GM12874 (cell line): ENCODE results near the gene MAEL.

Experiments used
- TF ChIP-seq, protein P1 (sequence below): IDR thresholded peaks from 2 replicates; pipeline ENCODE4 v1.5.1; 2011; ENCODE audit warnings: low read depth, mild to moderate bottlenecking, control low read depth, low read length, moderate library complexity; ENCODE audit not compliant: insufficient read depth

The MAEL gene

GRCh38 chr1:167011560-167012191, 22.6 kb downstream of the MAEL start:
- TF ChIP-seq, protein P1, sequence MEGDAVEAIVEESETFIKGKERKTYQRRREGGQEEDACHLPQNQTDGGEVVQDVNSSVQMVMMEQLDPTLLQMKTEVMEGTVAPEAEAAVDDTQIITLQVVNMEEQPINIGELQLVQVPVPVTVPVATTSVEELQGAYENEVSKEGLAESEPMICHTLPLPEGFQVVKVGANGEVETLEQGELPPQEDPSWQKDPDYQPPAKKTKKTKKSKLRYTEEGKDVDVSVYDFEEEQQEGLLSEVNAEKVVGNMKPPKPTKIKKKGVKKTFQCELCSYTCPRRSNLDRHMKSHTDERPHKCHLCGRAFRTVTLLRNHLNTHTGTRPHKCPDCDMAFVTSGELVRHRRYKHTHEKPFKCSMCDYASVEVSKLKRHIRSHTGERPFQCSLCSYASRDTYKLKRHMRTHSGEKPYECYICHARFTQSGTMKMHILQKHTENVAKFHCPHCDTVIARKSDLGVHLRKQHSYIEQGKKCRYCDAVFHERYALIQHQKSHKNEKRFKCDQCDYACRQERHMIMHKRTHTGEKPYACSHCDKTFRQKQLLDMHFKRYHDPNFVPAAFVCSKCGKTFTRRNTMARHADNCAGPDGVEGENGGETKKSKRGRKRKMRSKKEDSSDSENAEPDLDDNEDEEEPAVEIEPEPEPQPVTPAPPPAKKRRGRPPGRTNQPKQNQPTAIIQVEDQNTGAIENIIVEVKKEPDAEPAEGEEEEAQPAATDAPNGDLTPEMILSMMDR, result no peak

DNA sequence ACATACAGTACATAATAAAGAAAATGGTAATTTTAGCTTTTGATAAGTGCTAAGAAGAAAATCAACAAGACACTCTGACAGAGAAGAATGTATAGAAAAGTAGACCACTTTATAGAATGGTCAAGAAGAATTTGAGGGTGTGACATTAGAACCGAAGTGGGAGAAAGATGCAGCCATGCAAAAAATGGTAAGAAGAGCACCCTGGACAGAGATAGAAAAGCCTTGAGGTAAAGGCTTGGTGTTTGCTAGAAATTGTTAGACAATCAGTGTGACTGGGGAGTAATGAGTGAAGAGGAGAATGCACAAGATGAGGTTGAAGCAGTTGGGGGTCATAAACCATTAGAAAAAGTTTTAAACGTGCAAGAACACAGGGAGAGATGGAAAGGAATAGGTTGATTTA, 23.5 kb downstream of the MAEL start:
- TF ChIP-seq, protein P1, result no peak

GRCh38 chr1:167013108-167013929, 24.2 kb downstream of the MAEL start:
- TF ChIP-seq, protein P1, result no peak

DNA sequence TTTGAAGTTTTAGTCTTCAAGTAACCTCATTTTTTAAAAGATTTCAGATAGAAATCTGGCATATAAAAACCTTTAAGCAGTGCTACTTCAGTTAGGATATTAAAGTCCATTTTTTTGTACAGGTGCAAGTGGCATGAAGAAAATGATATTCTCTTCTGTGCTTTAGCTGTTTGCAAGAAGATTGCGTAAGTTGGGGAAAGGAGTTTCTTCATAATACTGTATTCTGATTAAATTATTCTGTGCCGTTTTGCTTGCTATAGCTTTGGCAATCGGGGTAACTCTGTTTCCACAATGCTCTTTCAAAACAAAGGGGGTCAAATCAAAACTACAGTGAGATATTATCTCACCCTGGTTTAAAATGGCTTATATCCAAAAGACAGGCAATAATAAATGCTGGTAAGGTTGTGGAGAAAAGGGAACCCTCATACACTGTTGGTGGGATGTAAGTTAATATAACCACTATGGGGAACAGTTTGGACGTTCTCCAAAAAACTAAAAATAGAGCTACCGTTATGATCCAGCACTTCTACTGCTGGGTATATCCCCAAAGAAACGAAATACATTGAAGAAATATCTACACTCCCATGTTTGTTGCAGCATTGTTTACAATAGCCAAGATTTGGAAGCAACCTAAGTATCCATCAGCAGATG, 27.1 kb downstream of the MAEL start:
- TF ChIP-seq, protein P1, result no peak

GRCh38 chr1:167022384-167022783, 33.3 kb downstream of the MAEL start:
- TF ChIP-seq, protein P1, result no peak

- TF ChIP-seq, protein P1, result no peak
Observed at GRCh38 chr1:167033646-167034045, 44.6 kb downstream of the MAEL start.

DNA sequence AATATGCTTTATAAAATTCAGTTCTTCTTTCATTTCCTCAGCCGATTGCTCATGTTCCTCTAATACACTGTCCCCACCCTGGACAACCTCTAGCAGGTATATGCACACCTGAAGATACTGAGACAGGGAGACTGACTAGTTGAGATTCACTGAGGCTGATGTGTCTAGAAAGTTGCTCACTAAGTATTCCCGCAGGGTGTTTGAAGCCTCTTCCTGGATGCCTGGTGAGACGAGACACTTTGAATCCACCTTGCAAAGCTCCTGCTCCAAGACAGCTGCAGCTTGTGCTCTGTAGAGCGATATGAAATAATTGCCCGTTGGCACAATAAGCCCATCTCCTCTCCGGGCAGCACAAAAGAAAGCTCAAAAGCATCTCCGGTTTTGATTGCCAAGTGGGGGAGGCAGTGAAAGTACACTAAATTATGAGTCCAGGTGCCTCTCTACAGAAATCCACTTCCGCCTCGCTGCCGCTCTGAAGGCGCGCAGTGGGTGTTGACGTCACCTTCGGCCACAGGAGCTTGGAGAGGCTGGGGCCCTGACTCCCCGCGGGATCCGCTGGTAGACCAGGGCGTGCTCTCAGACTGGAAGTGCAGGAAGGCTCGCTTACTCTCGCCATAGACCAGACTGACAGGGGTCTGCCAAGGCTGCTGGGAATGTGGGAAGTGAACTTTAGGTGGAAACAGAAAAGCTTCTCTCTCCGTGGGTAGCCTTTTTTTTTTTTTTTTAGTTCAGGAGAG, 54.8 kb downstream of the MAEL start:
- TF ChIP-seq, protein P1, result no peak
